ENCODE results near the gene PSMB10.

The PSMB10 gene

DNA sequence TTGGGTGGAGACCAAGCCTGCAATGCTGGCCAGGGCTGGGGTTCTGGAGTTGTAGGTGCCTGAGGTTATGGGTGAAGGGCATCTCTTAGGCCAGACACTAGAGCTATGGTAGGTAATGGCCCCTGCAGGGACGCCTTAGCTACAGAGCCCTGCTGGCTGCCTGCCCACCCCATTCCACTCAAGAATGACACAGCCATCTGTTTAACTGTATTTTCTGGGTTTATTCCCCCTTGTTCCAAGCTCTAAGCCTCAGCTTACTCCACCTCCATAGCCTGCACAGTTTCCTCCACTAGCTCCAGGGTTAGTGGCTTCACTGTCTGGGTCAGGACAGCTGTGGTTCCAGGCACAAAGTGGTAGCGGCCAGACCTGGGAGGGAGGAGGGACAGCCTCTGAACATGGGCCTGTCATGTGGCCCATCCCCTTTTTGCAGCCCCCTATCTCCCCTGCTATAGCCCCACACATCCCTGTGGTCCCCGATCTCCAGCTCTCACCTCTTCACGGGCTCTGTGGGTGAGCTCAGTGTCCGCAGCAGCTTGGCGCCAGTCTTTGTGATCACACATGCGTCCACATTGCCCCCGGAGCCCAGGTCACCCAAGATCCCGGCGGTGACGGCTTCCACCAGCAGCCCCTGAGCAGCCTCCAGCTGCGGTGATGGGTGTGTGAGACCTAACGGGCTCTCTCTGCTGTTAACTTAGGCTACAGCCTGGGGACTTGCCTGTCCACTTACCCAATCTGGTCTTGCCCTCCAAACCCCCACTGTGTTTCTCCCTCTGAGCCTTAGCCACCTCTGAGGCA, 2.1 kb downstream of the PSMB10 start:
- no peaks in the 10 kb centered on the region for H3K27me3 ChIP-seq (ENCODE audit: control insufficient read depth in 5 of 5, insufficient read depth in 4 of 5, low read length in 5 of 5)
- peaks cover 0 to 50% (median 27%) of the 10 kb centered on the region in 5 donors for H3K36me3 ChIP-seq (ENCODE audit: control insufficient read depth in 5 of 5, insufficient read depth in 5 of 5, low read length in 5 of 5)
- H3K4me1 ChIP-seq (ENCODE audit: control insufficient read depth in 5 of 5, insufficient read depth in 5 of 5, low read length in 5 of 5) = peaks cover 5 to 36% (median 27%) of the 10 kb centered on the region in 5 donors

DNA sequence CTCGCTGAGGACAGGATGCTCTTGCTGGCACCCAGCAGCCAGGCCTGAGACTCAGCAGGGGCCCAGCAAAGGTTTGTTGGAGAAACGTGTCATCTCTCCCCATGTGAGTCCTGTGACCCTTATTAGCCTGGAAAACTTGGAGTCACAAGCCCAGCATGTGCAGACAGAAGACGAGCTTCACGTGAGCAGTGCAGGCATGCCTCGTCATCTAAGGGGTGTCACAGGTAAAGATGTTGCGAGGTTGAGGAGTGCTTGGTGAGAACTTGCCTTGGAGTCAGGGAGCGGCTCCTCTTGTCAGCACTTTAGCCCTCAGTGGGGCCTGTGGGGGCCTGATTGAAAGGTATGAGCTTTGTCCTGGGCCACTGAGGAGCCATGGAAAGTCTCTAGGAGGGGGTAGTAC, 2.8 kb downstream of the PSMB10 start:
- no peaks in the 10 kb centered on the region for H3K9me3 ChIP-seq (ENCODE audit: control insufficient read depth in 5 of 5, low read length in 5 of 5)
- H3K27me3 ChIP-seq (ENCODE audit: control insufficient read depth in 5 of 5, insufficient read depth in 4 of 5, low read length in 5 of 5) = no peaks in the 10 kb centered on the region
- no peak overlapping the region for H3K4me3 ChIP-seq (ENCODE audit: low read depth in 1 of 5, low read length in 5 of 5)
- H3K4me1 ChIP-seq (ENCODE audit: control insufficient read depth in 5 of 5, insufficient read depth in 5 of 5, low read length in 5 of 5) = peaks cover 5 to 36% (median 27%) of the 10 kb centered on the region in 5 donors
- H3K9ac ChIP-seq (ENCODE audit: low read length in 5 of 5) = no peak overlapping the region
- H3K36me3 ChIP-seq (ENCODE audit: control insufficient read depth in 5 of 5, insufficient read depth in 5 of 5, low read length in 5 of 5) = peaks cover 0 to 54% (median 29%) of the 10 kb centered on the region in 5 donors
- H3K27ac ChIP-seq (ENCODE audit: low read depth, low read length) = no peak overlapping the region

More for the DNA sequence above, 2.1 kb downstream of the PSMB10 start:
- peak overlapping the region in 2 of 5 donors; percentile 2 to 88 for H3K9ac ChIP-seq (ENCODE audit: low read length in 5 of 5)
- peak overlapping the region; percentile 89 for H3K27ac ChIP-seq (ENCODE audit: low read depth, low read length)
- no peaks in the 10 kb centered on the region for H3K9me3 ChIP-seq (ENCODE audit: control insufficient read depth in 5 of 5, low read length in 5 of 5)
- peak overlapping the region; percentile 80 to 95 (median 91) for H3K4me3 ChIP-seq (ENCODE audit: low read depth in 1 of 5, low read length in 5 of 5)

- H3K9ac ChIP-seq (ENCODE audit: low read length in 5 of 5) = no peak overlapping the region
- no peaks in the 10 kb centered on the region for H3K9me3 ChIP-seq (ENCODE audit: control insufficient read depth in 5 of 5, low read length in 5 of 5)
- H3K4me1 ChIP-seq (ENCODE audit: control insufficient read depth in 5 of 5, insufficient read depth in 5 of 5, low read length in 5 of 5) = peaks cover 5 to 34% (median 26%) of the 10 kb centered on the region in 5 donors
- H3K27me3 ChIP-seq (ENCODE audit: control insufficient read depth in 5 of 5, insufficient read depth in 4 of 5, low read length in 5 of 5) = no peaks in the 10 kb centered on the region
- peaks cover 0 to 67% (median 40%) of the 10 kb centered on the region in 5 donors for H3K36me3 ChIP-seq (ENCODE audit: control insufficient read depth in 5 of 5, insufficient read depth in 5 of 5, low read length in 5 of 5)
- no peak overlapping the region for H3K27ac ChIP-seq (ENCODE audit: low read depth, low read length)
- H3K4me3 ChIP-seq (ENCODE audit: low read depth in 1 of 5, low read length in 5 of 5) = no peak overlapping the region
Measured at GRCh38 chr16:67932462-67932840, 4.2 kb downstream of the PSMB10 start.

- Histone ChIP-seq H3K9me3 (ENCODE audit: control insufficient read depth in 5 of 5, low read length in 5 of 5) (no peaks in the 10 kb centered on the region), H3K36me3 (ENCODE audit: control insufficient read depth in 5 of 5, insufficient read depth in 5 of 5, low read length in 5 of 5) (peaks cover 0 to 72% (median 44%) of the 10 kb centered on the region in 5 donors), H3K9ac (ENCODE audit: low read length in 5 of 5) (no peak within 1 kb of the TSS), H3K27me3 (ENCODE audit: control insufficient read depth in 5 of 5, insufficient read depth in 4 of 5, low read length in 5 of 5) (no peaks in the 10 kb centered on the region), H3K4me1 (ENCODE audit: control insufficient read depth in 5 of 5, insufficient read depth in 5 of 5, low read length in 5 of 5) (peaks cover 5 to 31% (median 22%) of the 10 kb centered on the region in 5 donors), H3K27ac (ENCODE audit: low read depth, low read length) (no peak within 1 kb of the TSS), H3K4me3 (ENCODE audit: low read depth in 1 of 5, low read length in 5 of 5) (no peak within 1 kb of the TSS)
Measured at GRCh38 chr16:67931712-67932461, 4.8 kb downstream of the PSMB10 start, which contains the start of gene CTRL. TSS of gene CTRL (minus strand) at chr16:67931862. CDS start at chr16:67931852, 10 bp downstream.

GRCh38 chr16:67930678-67931211, 5.9 kb downstream of the PSMB10 start:
- peaks cover 0 to 72% (median 44%) of the 10 kb centered on the region in 5 donors for H3K36me3 ChIP-seq (ENCODE audit: control insufficient read depth in 5 of 5, insufficient read depth in 5 of 5, low read length in 5 of 5)

GRCh38 chr16:67930191-67930590, 6.5 kb downstream of the PSMB10 start:
- Histone ChIP-seq H3K4me1 (ENCODE audit: control insufficient read depth in 5 of 5, insufficient read depth in 5 of 5, low read length in 5 of 5) (peaks cover 9 to 31% (median 30%) of the 10 kb centered on the region in 5 donors), H3K27ac (ENCODE audit: low read depth, low read length) (no peak overlapping the region), H3K9ac (ENCODE audit: low read length in 5 of 5) (no peak overlapping the region), H3K27me3 (ENCODE audit: control insufficient read depth in 5 of 5, insufficient read depth in 4 of 5, low read length in 5 of 5) (no peaks in the 10 kb centered on the region), H3K9me3 (ENCODE audit: control insufficient read depth in 5 of 5, low read length in 5 of 5) (no peaks in the 10 kb centered on the region), H3K4me3 (ENCODE audit: low read depth in 1 of 5, low read length in 5 of 5) (no peak overlapping the region), H3K36me3 (ENCODE audit: control insufficient read depth in 5 of 5, insufficient read depth in 5 of 5, low read length in 5 of 5) (peaks cover 0 to 72% (median 44%) of the 10 kb centered on the region in 5 donors)

More at GRCh38 chr16:67930678-67931211, 5.9 kb downstream of the PSMB10 start:
- H3K27ac ChIP-seq (ENCODE audit: low read depth, low read length) = no peak overlapping the region
- no peak overlapping the region for H3K9ac ChIP-seq (ENCODE audit: low read length in 5 of 5)
- H3K4me3 ChIP-seq (ENCODE audit: low read depth in 1 of 5, low read length in 5 of 5) = no peak overlapping the region
- H3K4me1 ChIP-seq (ENCODE audit: control insufficient read depth in 5 of 5, insufficient read depth in 5 of 5, low read length in 5 of 5) = peaks cover 13 to 31% (median 31%) of the 10 kb centered on the region in 5 donors
- H3K9me3 ChIP-seq (ENCODE audit: control insufficient read depth in 5 of 5, low read length in 5 of 5) = no peaks in the 10 kb centered on the region
- no peaks in the 10 kb centered on the region for H3K27me3 ChIP-seq (ENCODE audit: control insufficient read depth in 5 of 5, insufficient read depth in 4 of 5, low read length in 5 of 5)

DNA sequence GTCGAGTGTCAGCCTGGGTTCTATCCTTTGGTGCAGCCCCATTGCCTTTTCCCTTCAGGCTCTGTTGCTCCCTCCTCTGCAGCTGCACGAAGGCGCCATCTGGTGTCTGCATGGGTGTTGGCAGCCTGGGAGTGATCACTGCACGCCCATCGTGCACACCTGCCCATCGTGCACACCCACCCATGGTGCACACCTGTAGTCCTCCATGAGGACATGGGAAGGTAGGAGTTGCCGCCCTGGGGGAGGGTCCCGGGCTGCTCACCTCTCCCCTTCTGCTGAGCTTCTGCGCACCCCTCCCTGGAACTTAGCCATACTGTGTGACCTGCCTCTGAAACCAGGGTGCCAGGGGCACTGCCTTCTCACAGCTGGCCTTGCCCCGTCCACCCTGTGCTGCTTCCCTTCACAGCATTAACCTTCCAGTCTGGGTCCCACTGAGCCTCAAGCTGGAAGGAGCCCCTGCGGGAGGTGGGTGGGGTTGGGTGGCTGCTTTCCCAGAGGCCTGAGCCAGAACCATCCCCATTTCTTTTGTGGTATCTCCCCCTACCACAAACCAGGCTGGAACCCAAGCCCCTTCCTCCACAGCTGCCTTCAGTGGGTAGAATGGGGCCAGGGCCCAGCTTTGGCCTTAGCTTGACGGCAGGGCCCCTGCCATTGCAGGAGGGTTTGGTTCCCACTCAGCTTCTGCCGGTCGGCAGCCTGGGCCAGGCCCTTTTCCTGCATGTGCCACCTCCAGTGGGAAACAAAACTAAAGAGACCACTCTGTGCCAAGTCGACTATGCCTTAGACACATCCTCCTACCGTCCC, 7.9 kb downstream of the PSMB10 start:
- Histone ChIP-seq H3K9ac (ENCODE audit: low read length in 5 of 5) (no peak overlapping the region), H3K36me3 (ENCODE audit: control insufficient read depth in 5 of 5, insufficient read depth in 5 of 5, low read length in 5 of 5) (peaks cover 0 to 63% (median 38%) of the 10 kb centered on the region in 5 donors), H3K4me1 (ENCODE audit: control insufficient read depth in 5 of 5, insufficient read depth in 5 of 5, low read length in 5 of 5) (peaks cover 7 to 25% (median 23%) of the 10 kb centered on the region in 5 donors), H3K9me3 (ENCODE audit: control insufficient read depth in 5 of 5, low read length in 5 of 5) (no peaks in the 10 kb centered on the region), H3K4me3 (ENCODE audit: low read depth in 1 of 5, low read length in 5 of 5) (no peak overlapping the region), H3K27me3 (ENCODE audit: control insufficient read depth in 5 of 5, insufficient read depth in 4 of 5, low read length in 5 of 5) (no peaks in the 10 kb centered on the region), H3K27ac (ENCODE audit: low read depth, low read length) (no peak overlapping the region)

GRCh38 chr16:67928147-67928546, 8.5 kb downstream of the PSMB10 start:
- no peaks in the 10 kb centered on the region for H3K9me3 ChIP-seq (ENCODE audit: control insufficient read depth in 5 of 5, low read length in 5 of 5)
- no peak overlapping the region for H3K27ac ChIP-seq (ENCODE audit: low read depth, low read length)
- no peaks in the 10 kb centered on the region for H3K27me3 ChIP-seq (ENCODE audit: control insufficient read depth in 5 of 5, insufficient read depth in 4 of 5, low read length in 5 of 5)
- H3K36me3 ChIP-seq (ENCODE audit: control insufficient read depth in 5 of 5, insufficient read depth in 5 of 5, low read length in 5 of 5) = peaks cover 0 to 66% (median 38%) of the 10 kb centered on the region in 5 donors
- no peak overlapping the region for H3K4me3 ChIP-seq (ENCODE audit: low read depth in 1 of 5, low read length in 5 of 5)
- H3K9ac ChIP-seq (ENCODE audit: low read length in 5 of 5) = no peak overlapping the region
- peaks cover 7 to 25% (median 23%) of the 10 kb centered on the region in 5 donors for H3K4me1 ChIP-seq (ENCODE audit: control insufficient read depth in 5 of 5, insufficient read depth in 5 of 5, low read length in 5 of 5)

DNA sequence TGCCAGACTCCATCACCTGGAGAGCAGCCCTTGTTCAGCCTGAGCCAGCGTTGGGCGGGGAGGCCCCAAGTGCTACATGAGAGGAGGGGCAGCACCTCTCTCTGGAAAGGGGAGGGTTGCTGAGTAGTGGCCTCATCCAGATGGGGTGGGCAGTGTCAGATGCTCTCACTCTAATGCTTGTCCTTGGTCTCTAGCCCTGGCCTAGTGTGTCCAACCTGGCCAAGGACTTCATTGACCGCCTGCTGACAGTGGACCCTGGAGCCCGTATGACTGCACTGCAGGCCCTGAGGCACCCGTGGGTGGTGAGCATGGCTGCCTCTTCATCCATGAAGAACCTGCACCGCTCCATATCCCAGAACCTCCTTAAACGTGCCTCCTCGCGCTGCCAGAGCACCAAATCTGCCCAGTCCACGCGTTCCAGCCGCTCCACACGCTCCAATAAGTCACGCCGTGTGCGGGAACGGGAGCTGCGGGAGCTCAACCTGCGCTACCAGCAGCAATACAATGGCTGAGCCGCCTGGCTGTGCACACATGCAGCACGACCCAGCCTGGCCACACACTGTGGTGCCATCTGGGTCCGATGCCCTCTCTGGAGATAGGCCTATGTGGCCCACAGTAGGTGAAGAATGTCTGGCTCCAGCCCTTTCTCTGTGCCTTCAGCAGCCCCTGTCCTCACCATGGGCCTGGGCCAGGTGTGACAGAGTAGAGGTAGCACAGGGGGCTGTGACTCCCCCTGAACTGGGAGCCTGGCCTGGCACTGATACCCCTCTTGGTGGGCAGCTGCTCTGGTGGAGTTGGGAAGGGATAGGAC, 9.3 kb downstream of the PSMB10 start:
- Histone ChIP-seq H3K36me3 (ENCODE audit: control insufficient read depth in 5 of 5, insufficient read depth in 5 of 5, low read length in 5 of 5) (peaks cover 0 to 71% (median 37%) of the 10 kb centered on the region in 5 donors), H3K9ac (ENCODE audit: low read length in 5 of 5) (peak overlapping the region in 1 of 5 donors; percentile 33), H3K27me3 (ENCODE audit: control insufficient read depth in 5 of 5, insufficient read depth in 4 of 5, low read length in 5 of 5) (no peaks in the 10 kb centered on the region), H3K27ac (ENCODE audit: low read depth, low read length) (no peak overlapping the region), H3K4me1 (ENCODE audit: control insufficient read depth in 5 of 5, insufficient read depth in 5 of 5, low read length in 5 of 5) (peaks cover 7 to 25% (median 23%) of the 10 kb centered on the region in 5 donors), H3K9me3 (ENCODE audit: control insufficient read depth in 5 of 5, low read length in 5 of 5) (no peaks in the 10 kb centered on the region), H3K4me3 (ENCODE audit: low read depth in 1 of 5, low read length in 5 of 5) (no peak overlapping the region)
